HG03196 (cell line): ENCODE results near the gene PLPPR1.
"Not testable (repeated sequence)": the region's sequence is repeated elsewhere in the genome, so short reads cannot be mapped to it uniquely, and the experiment has no call there.

Source experiments
- ATAC-seq: cut with Tn5 transposase; IDR thresholded peaks from one replicate; pipeline ENCODE4 v1.9.1; 2021; ENCODE audit not compliant: unreplicated experiment

PLPPR1 gene

DNA sequence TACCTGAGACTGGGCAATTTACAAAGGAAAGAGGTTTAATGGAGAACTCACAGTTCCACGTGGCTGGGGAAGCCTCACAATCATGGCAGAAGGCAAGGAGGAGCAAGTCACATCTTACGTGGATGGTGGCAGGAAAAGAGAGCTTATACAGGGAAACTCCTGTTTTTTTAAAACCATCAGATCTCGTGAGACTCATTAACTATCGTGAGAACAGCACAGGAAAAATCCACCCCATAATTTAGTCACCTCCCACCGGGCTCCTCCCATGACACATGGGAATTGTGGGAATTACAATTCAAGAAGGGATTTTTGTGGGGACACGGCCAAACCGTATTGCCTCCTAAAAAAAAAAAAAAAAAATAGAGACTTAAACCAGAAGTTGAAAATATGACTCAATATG lies 11.1 kb downstream of the PLPPR1 start:
- ATAC-seq, result not testable (repeated sequence)

GRCh38 chr9:101047848-101048397 lies 19.4 kb downstream of the PLPPR1 start:
- ATAC-seq, result no peak

GRCh38 chr9:101050650-101051049 lies 22.1 kb downstream of the PLPPR1 start:
- ATAC-seq, result no peak

DNA sequence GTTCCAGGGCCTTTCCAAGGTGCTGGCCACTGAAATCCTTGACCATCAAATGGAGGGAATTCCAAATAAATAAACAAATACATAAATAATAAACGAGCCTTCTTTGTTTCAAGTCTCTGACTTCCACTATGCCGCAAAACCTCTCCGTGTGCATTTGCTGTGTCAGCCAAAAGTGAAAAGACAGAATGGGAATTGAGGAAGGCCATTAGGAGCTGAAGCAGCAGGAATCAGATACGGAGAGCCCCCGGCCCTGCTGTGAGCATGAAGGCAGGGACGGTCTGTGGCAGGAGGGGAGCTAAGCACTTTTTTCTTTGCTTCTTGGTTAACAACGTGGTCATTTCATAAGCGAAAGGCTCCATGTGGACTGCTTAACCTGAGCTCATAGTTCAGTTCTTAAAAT lies 26.1 kb downstream of the PLPPR1 start:
- no peak for ATAC-seq

DNA sequence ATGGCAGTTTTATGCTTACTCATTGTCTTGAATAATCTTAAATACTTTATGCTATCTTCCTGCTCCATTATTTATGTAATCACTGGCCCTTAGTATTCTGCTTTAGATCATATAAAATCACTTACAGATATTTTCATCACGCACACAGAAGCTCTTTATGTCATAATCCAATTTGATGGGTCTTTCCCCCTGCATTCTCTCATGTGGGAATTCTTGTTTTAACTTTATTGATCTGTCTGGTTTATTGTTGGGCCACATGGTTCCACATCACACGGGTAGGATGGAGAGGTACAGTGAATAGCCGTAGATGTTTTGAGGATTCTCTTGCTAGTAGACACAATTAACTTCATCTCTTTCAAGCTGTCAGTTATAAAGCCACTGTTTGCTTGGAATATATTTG lies 27.0 kb downstream of the PLPPR1 start:
- ATAC-seq, result no peak

- ATAC-seq, result no peak
Measured at GRCh38 chr9:101062686-101063085, 34.2 kb downstream of the PLPPR1 start.

- ATAC-seq, result no peak
Measured at GRCh38 chr9:101063192-101063591, 34.7 kb downstream of the PLPPR1 start.

DNA sequence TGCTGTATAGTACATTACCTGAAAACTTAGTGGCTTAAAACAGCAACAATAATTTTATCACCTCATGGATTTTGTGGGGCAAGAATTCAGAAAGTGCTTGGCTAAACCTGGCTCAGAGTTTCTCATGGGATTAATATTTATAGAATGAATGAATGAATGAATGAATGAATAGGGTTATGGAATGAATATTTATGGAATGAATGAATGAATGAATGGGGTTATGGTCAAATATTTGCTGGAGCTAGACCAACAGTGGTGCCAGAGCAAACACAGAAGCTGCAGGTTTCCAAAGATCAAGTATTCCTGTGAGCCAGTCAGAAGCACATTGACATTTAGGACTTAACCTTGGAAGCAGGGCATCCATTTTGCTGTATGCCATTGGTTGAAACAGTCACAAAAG lies 35.7 kb downstream of the PLPPR1 start:
- no peak for ATAC-seq

- ATAC-seq, result no peak
Measured at GRCh38 chr9:101065930-101066329, 37.4 kb downstream of the PLPPR1 start.

DNA sequence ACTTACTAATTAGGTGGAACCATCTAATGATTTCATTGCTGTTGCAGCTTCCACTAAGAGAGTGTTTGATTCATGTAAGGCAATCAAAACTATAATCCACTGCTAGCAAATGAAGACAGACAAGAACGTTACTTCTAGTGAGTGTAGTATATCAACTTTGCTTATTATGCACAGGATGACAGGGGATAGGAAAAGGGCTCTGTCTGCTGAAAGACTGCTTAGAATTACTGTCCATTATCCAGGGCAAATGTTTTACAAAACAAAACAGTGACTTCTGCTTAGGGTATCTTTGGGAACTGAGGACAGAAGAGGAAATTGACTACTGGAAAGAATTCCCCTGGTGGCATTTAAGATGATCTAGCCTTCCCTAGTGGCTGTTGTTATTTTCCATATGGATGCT lies 40.2 kb downstream of the PLPPR1 start:
- no peak for ATAC-seq

DNA sequence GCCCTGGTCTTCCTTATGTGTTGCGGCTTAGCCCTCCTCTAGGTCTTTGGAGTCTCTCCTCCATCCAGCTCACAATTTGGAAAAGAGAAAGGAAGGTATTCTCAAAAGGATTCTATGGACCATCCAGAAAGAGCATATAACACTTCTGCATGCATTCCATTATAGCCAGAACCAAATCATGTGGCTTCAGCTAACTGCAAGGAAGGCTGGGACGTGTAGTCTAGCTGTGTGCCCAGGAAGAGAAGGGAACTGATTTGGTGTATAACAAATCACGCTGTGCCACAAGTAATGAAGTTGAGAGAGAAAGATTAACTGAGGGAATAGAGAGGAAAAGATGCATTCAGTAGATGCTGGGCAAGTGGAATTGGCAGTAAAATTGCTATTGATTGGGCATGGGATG lies 43.7 kb downstream of the PLPPR1 start:
- no peak for ATAC-seq

DNA sequence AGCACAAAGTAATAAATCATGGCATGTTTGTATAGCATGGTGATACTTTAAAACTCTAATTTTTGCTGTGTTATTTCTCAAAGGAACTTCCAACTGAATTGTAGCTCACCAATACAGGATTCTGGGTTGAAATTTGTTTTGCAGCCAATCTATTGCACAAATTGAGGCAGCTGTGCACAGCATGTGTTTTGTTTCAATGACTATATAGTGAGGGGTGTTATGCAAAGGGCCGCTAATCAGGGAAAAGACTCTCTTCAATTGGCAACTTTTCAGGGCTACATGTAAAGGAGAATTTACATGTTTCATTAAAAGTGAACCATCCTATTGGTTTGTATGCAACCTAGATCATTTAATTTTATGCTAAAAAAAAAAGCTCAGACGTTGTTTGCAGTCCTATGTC lies 44.6 kb downstream of the PLPPR1 start:
- ATAC-seq, result no peak

- ATAC-seq, result no peak
Measured at GRCh38 chr9:101081641-101082040, 53.1 kb downstream of the PLPPR1 start.

- no peak for ATAC-seq
Measured at GRCh38 chr9:101083448-101084202, 55.1 kb downstream of the PLPPR1 start.

GRCh38 chr9:101087426-101087825 lies 58.9 kb downstream of the PLPPR1 start:
- ATAC-seq, result no peak

DNA sequence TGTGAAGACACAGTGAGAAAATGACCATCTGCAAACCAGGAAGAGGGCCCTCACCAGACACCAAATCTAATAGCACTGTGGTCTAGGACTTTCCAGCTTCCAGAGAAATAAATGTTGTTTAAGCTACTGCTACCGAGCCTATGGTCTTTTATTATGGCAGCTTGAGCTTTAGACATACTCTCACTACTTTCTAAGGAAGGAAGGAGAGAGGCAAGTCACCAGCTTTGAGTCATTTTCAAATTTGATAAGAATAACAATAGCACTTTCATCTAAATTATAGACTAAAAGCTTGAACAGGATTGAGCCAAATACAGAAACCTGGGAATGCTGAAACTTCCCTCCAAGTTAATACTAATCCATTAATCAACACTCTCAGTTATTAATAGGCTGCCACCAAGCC lies 64.4 kb downstream of the PLPPR1 start:
- ATAC-seq, result no peak

DNA sequence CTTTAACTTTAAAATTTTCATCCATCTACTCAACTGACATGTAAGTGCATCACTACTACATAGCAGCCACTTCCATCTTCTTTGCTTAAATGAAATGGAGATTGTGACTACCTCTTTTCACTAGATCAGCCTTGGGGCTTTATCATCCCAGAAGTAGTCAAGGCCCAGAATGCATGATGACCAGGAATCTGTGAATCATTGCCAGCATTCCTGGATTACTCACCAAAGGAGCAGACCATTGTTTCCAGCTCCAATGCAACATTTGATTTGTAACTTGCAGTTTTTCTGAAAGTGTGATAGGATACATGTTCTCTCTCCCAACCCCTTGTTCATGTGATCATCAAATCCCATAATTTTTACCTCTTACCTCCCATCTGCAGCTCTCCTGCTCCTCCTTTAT lies 65.1 kb downstream of the PLPPR1 start:
- no peak for ATAC-seq

DNA sequence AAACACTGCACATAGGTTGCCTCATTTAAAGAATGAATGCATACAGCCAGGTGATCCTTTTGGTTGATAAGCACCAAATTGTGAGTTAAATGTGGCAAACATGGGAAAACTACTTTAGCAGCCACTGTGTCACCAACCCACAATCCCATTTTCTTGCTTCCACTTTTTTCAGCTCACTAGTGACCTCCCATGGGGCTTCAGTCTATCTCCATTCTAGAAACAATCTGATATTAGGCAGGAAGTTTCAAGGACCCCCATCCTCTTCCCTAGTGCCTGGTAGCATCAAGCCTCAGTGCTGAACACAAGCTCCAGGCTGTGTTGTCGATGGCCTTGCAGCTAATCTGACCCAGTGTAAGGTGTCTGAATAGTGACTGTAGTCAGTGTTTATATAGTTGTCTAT lies 66.2 kb downstream of the PLPPR1 start:
- ATAC-seq, result no peak

DNA sequence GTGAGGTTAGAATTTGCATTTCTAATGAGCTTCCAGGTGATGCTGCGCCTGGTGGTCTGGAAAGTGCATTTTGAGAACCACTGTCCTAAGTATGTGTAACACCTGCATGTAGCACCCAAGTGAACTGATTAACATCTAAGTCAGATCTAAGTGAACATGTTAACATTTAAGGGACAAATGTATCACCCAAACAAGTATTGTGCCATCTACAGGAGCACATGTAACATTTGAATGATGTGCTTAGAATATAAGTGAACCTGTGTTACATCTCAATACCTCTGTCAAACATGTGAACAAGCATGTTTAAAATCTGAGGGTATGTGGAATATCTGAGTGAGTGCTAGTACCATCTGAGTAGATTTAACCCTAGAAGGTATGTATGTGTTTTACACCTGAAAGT lies 68.7 kb downstream of the PLPPR1 start:
- ATAC-seq, result no peak

- no peak for ATAC-seq
Measured at GRCh38 chr9:101098392-101098791, 69.9 kb downstream of the PLPPR1 start.

GRCh38 chr9:101114317-101114716 lies 85.8 kb downstream of the PLPPR1 start:
- ATAC-seq, result no peak

- no peak for ATAC-seq
Measured at GRCh38 chr9:101115102-101115501, 86.6 kb downstream of the PLPPR1 start.

- ATAC-seq, result no peak
Measured at GRCh38 chr9:101117161-101117560, 88.6 kb downstream of the PLPPR1 start.
